A549 (cell line): Measurements from ENCODE around the gene CACFD1. TPM values are rescaled to one million over a fixed set of nuclear protein-coding genes. Genes with fewer than 3 reads are reported as not detected.

Experiments used
- ATAC-seq, 2 experiments: fragments of 200-7000 bp in 1 of 2; fragments of >200 bp in 1 of 2; cut with Nextera tagmentation in 1 of 2; cut with Tn5 transposase in 1 of 2; 3 replicates each; pipeline versions ENCODE4 v1.8.0 to v1.9.1; 2018 to 2020; ENCODE audit warnings: mild to moderate bottlenecking in 1 of 2, moderate library complexity in 1 of 2
- CTCF ChIA-PET: fragments of 300-600 bp; sonication (Branson Sonifier 250); formaldehyde crosslinking; extraction: SDS; loops from one replicate; lab custom pipeline; 2021; ENCODE audit warnings: antibody characterized with exemption, inconsistent platforms; lab: Yijun Ruan, JAX
- POLR2A ChIA-PET: fragments of 350-600 bp; formaldehyde crosslinking; extraction: SDS; loops from one replicate; lab custom pipeline; 2021; ENCODE audit warnings: antibody characterized with exemption, inconsistent platforms; lab: Yijun Ruan, JAX
- DNase-seq, 2 experiments: peaks; one replicate each; pipeline versions ENCODE4 v3.0.0 to v3.0.0-alpha.2; 2011 to 2016; ENCODE audit warnings: low read depth in 1 of 2, low spot score in 1 of 2
- FAIRE-seq: peaks from 2 replicates; lab custom pipeline; 2011; peaks lifted over from hg19 to GRCh38; lab: Jason Lieb, UNC
- H3K27ac ChIP-seq, 2 experiments: fragments of >200 bp; sonication (Bioruptor Twin); formaldehyde crosslinking; 3 replicates each; pipeline ENCODE4 v1.5.1; 2016 to 2017
- H3K4me1 ChIP-seq: fragments of >200 bp; sonication (Bioruptor Twin); formaldehyde crosslinking; 3 replicates; pipeline ENCODE4 v1.6.1; 2016
- H3K4me2 ChIP-seq: fragments of >200 bp; sonication (Bioruptor Twin); formaldehyde crosslinking; 3 replicates; pipeline ENCODE4 v1.6.1; 2016
- H3K4me3 ChIP-seq: fragments of >200 bp; sonication (Bioruptor Twin); formaldehyde crosslinking; 3 replicates; pipeline ENCODE4 v1.5.1; 2016
- H3K9me3 ChIP-seq: fragments of >200 bp; sonication (Bioruptor Twin); formaldehyde crosslinking; 3 replicates; pipeline ENCODE4 v1.6.1; 2016
- CBX2 ChIP-seq: fragments of 200-600 bp; sonication (generic); IDR thresholded peaks from 2 replicates; pipeline ENCODE4 v1.6.1; 2016; ENCODE audit warnings: low read depth, mild to moderate bottlenecking, borderline replicate concordance
- CEBPB ChIP-seq, 2 experiments: fragments of >200 bp in 1 of 2; sonication (Bioruptor Twin) in 1 of 2; formaldehyde crosslinking in 1 of 2; IDR thresholded peaks; 2 replicates each; pipeline ENCODE4 v1.6.1; 2012 to 2016
- CHD2 ChIP-seq: fragments of 150-350 bp; IDR thresholded peaks from 2 replicates; pipeline ENCODE4 v1.6.1; 2014; ENCODE audit warnings: low read length; ENCODE audit not compliant: partially characterized antibody
- CHD4 ChIP-seq: fragments of 200-600 bp; sonication (generic); IDR thresholded peaks from 2 replicates; pipeline ENCODE4 v1.6.1; 2016; ENCODE audit warnings: antibody characterized with exemption, mild to moderate bottlenecking, borderline replicate concordance
- EHMT2 ChIP-seq: fragments of 200-600 bp; sonication (generic); IDR thresholded peaks from 2 replicates; pipeline ENCODE4 v1.6.1; 2016; ENCODE audit warnings: antibody characterized with exemption, low read depth, mild to moderate bottlenecking, moderate library complexity
- ELK1 ChIP-seq: fragments of 150-350 bp; IDR thresholded peaks from 2 replicates; pipeline ENCODE4 v1.6.1; 2014; ENCODE audit warnings: low read depth, mild to moderate bottlenecking, low read length
- ESRRA ChIP-seq: fragments of 150-350 bp; IDR thresholded peaks from 2 replicates; pipeline ENCODE4 v1.6.1; 2014; ENCODE audit warnings: mild to moderate bottlenecking, low read length, borderline replicate concordance
- FOXS1 ChIP-seq: fragments of 250-450 bp; sonication (Bioruptor Pico); IDR thresholded peaks from 2 replicates; pipeline ENCODE4 v1.5.0; 2020; ENCODE audit warnings: mild to moderate bottlenecking, moderate library complexity
- GATA3 ChIP-seq: IDR thresholded peaks from 2 replicates; pipeline ENCODE4 v1.6.1; 2012; ENCODE audit warnings: borderline replicate concordance
- HEYL ChIP-seq: fragments of 250-450 bp; sonication (Bioruptor Pico); IDR thresholded peaks from 2 replicates; pipeline ENCODE4 v1.8.0; 2021; ENCODE audit warnings: mild to moderate bottlenecking, moderate library complexity
- HOXA7 ChIP-seq: fragments of 250-450 bp; sonication (Bioruptor Pico); IDR thresholded peaks from 2 replicates; pipeline ENCODE4 v1.5.0; 2020; ENCODE audit warnings: mild to moderate bottlenecking, moderate library complexity
- HOXB13 ChIP-seq: fragments of 250-450 bp; sonication (Bioruptor Pico); IDR thresholded peaks from 2 replicates; pipeline ENCODE4 v1.5.0; 2020; ENCODE audit warnings: low read depth, mild to moderate bottlenecking, moderate library complexity
- JUN ChIP-seq, 2 experiments: fragments of >200 bp; sonication (Bioruptor Twin); formaldehyde crosslinking; IDR thresholded peaks; 2 replicates in 1 of 2; 3 replicates in 1 of 2; pipeline ENCODE4 v1.6.1; 2016 to 2017
- MAX ChIP-seq: IDR thresholded peaks from 2 replicates; pipeline ENCODE4 v1.6.1; 2012
- MYC ChIP-seq: IDR thresholded peaks from 2 replicates; pipeline ENCODE4 v1.6.1; 2012; ENCODE audit warnings: mild to moderate bottlenecking, inconsistent platforms, low read length, improper control_type of control experiment, borderline replicate concordance
- NPAS2 ChIP-seq: fragments of 250-450 bp; sonication (Bioruptor Pico); IDR thresholded peaks from 2 replicates; pipeline ENCODE4 v1.8.0; 2022; ENCODE audit warnings: mild to moderate bottlenecking, moderate library complexity, borderline replicate concordance
- RAD21 ChIP-seq, 2 experiments: fragments of >200 bp in 1 of 2; sonication (Bioruptor Twin) in 1 of 2; formaldehyde crosslinking in 1 of 2; IDR thresholded peaks in 1 of 2; conservative IDR thresholded peaks in 1 of 2; 2 replicates in 1 of 2; 3 replicates in 1 of 2; pipeline ENCODE4 v1.6.1; 2012 to 2018; ENCODE audit warnings: inconsistent platforms in 1 of 2
- REST ChIP-seq: fragments of 200-600 bp; sonication (generic); IDR thresholded peaks from 2 replicates; pipeline ENCODE4 v1.6.1; 2016; ENCODE audit warnings: antibody characterized with exemption, mild to moderate bottlenecking, moderate library complexity
- RNF2 ChIP-seq: fragments of 200-600 bp; sonication (generic); IDR thresholded peaks from 2 replicates; pipeline ENCODE4 v1.6.1; 2016; ENCODE audit warnings: low read depth, mild to moderate bottlenecking, antibody characterized with exemption, moderate library complexity, borderline replicate concordance
- SMC3 ChIP-seq: fragments of >200 bp; sonication (Bioruptor Twin); formaldehyde crosslinking; IDR thresholded peaks from 3 replicates; pipeline ENCODE4 v1.6.1; 2018; ENCODE audit warnings: inconsistent platforms
- TFCP2L1 ChIP-seq: fragments of 250-450 bp; sonication (Bioruptor Pico); IDR thresholded peaks from 2 replicates; pipeline ENCODE4 v1.5.0; 2021; ENCODE audit warnings: mild to moderate bottlenecking
- ZNF302 ChIP-seq: fragments of 250-450 bp; sonication (Bioruptor Pico); IDR thresholded peaks from 2 replicates; pipeline ENCODE4 v1.9.0; 2021; ENCODE audit warnings: inconsistent platforms, mild to moderate bottlenecking, moderate library complexity
- ZSCAN20 ChIP-seq: fragments of 250-450 bp; sonication (Bioruptor Pico); IDR thresholded peaks from 2 replicates; pipeline ENCODE4 v1.8.0; 2022; ENCODE audit warnings: mild to moderate bottlenecking, moderate library complexity
- WGBS: methylation state at CpG from one replicate; pipeline ENCODE4 v1.1.6; 2017; ENCODE audit errors: missing lambda C conversion rate; 5-methylcytosine and 5-hydroxymethylcytosine counted together
- polyA plus RNA-seq, 4 experiments: library from polyadenylated mRNA; depleted of rRNA in 3 of 4; stranded (reverse); fragments of >200 nt; fragmentation: RNase III in 1 of 4; extraction: RNeasy Plus Mini Kit Qiagen cat#74134 plus additional on column Dnase treatment in 1 of 4; gene quantifications; 2 replicates in 3 of 4; 3 replicates in 1 of 4; pipeline ENCODE4 v1.2.3, GENCODE V29; 2011 to 2017
- TF ChIP-seq, protein P1 (sequence below): fragments of >200 bp; sonication (Bioruptor Twin); formaldehyde crosslinking; IDR thresholded peaks from 3 replicates; pipeline ENCODE4 v1.6.1; 2016
- TF ChIP-seq, protein P2 (sequence below): IDR thresholded peaks from 2 replicates; pipeline ENCODE4 v1.6.1; 2012

Gene CACFD1
- polyA plus RNA-seq, 2 of the 4 experiments (the other 2 are of a cell fraction), result 5.0 to 8.0 TPM

DNA sequence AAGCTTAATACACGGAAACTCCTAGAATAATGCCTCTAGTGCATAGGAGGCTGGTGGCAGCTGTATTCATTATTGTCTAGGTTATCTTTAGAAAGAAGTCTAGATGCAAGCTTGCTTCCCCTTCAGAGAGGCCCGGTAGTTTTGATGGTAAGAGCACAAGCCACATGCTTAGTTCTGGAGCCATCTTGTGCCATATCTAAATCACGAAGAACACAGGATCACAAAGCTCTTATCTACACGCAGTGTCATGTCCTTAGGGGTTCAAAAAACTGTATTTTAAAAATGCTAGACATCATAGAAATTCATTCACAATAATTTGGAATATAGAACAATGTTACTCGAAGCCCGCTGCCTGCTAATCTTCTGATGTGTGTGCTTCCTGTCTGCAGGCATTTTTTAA is 6.2 kb downstream of the CACFD1 start:
- no peak for FAIRE-seq
- CTCF ChIA-PET, result interaction anchor here (1.0 to 12.2 kb wide), 2 partner anchors 8 to 20 kb away, joined by 3 to 58 read pairs; no protein-coding TSS in a partner anchor

GRCh38 chr9:133467101-133467500 is 7.3 kb downstream of the CACFD1 start:
- no peaks in the 10 kb centered on the region for H3K9me3 ChIP-seq
- H3K4me1 ChIP-seq, result no peaks in the 10 kb centered on the region
- H3K4me3 ChIP-seq, result no peak overlapping the region
- TF ChIP-seq FOXS1 (CRISPR knock-in tag) (no peak), CBX2 (no peak), HEYL (CRISPR knock-in tag) (no peak), CHD4 (no peak), MAX (no peak), GATA3 (no peak), ELK1 (no peak), EHMT2 (no peak)
- TF ChIP-seq, all 56 proteins: peak for 0
- ChIA-PET POLR2A (interaction anchor here (3.4 kb wide), 1 partner anchor 7 kb away, joined by 9 read pairs; the partner anchor contains the start of gene CACFD1), CTCF (interaction anchor here (0.9 to 1.3 kb wide), 2 partner anchors 18 to 19 kb away, joined by 3 read pairs; no protein-coding TSS in a partner anchor)
- Histone ChIP-seq H3K4me2 (no peak overlapping the region), H3K27ac (no peak overlapping the region)
- whole genome bisulfite sequencing, result 84% methylated on average over 10 of the region's 10 CpGs
- ATAC-seq (no peak), FAIRE-seq (no peak), DNase-seq (no peak)

More for the DNA sequence above, 6.2 kb downstream of the CACFD1 start:
- no peaks in the 10 kb centered on the region for H3K9me3 ChIP-seq
- no peak for ATAC-seq
- POLR2A ChIA-PET, result interaction anchor here (1.1 kb wide), 1 partner anchor 13 kb away, joined by 3 read pairs; the partner anchor contains the start of gene SLC2A6
- H3K27ac ChIP-seq, result no peak overlapping the region
- H3K4me2 ChIP-seq, result no peak overlapping the region
- TF ChIP-seq HOXB13 (no peak), REST (no peak), ZSCAN20 (CRISPR knock-in tag) (no peak), ELK1 (no peak), TFCP2L1 (CRISPR knock-in tag) (no peak), ESRRA (no peak), RAD21 (conservative IDR thresholded peaks at IDR 0.05 in 1 of 2, IDR thresholded peaks at IDR 0.05 in 1 of 2) (no peak), RNF2 (no peak), MYC (no peak), CHD2 (no peak), HOXA7 (no peak), SMC3 (no peak), ZNF302 (CRISPR knock-in tag) (no peak), EHMT2 (no peak), CEBPB (IDR thresholded peaks at IDR 0.05) (no peak), FOXS1 (CRISPR knock-in tag) (no peak), NPAS2 (CRISPR knock-in tag) (no peak), JUN (IDR thresholded peaks at IDR 0.05) (no peak)
- TF ChIP-seq, protein P1, sequence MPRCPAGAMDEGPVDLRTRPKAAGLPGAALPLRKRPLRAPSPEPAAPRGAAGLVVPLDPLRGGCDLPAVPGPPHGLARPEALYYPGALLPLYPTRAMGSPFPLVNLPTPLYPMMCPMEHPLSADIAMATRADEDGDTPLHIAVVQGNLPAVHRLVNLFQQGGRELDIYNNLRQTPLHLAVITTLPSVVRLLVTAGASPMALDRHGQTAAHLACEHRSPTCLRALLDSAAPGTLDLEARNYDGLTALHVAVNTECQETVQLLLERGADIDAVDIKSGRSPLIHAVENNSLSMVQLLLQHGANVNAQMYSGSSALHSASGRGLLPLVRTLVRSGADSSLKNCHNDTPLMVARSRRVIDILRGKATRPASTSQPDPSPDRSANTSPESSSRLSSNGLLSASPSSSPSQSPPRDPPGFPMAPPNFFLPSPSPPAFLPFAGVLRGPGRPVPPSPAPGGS, result no peak
- TF ChIP-seq, protein P2, sequence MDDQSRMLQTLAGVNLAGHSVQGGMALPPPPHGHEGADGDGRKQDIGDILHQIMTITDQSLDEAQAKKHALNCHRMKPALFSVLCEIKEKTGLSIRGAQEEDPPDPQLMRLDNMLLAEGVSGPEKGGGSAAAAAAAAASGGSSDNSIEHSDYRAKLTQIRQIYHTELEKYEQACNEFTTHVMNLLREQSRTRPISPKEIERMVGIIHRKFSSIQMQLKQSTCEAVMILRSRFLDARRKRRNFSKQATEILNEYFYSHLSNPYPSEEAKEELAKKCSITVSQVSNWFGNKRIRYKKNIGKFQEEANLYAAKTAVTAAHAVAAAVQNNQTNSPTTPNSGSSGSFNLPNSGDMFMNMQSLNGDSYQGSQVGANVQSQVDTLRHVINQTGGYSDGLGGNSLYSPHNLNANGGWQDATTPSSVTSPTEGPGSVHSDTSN, result no peak
- 76% methylated on average over 6 of the region's 6 CpGs for WGBS
- peaks cover 5% of the 10 kb centered on the region for H3K4me1 ChIP-seq
- H3K4me3 ChIP-seq, result no peak overlapping the region
- no peak for DNase-seq
